ENCODE data around the gene OR52A1. TPM values are rescaled to one million over a fixed set of nuclear protein-coding genes. Genes with fewer than 3 reads are reported as not detected.

Gene OR52A1
- total and polyA plus RNA-seq, 2 of the 4 experiments (the other 2 are of a cell fraction): not detected

DNA sequence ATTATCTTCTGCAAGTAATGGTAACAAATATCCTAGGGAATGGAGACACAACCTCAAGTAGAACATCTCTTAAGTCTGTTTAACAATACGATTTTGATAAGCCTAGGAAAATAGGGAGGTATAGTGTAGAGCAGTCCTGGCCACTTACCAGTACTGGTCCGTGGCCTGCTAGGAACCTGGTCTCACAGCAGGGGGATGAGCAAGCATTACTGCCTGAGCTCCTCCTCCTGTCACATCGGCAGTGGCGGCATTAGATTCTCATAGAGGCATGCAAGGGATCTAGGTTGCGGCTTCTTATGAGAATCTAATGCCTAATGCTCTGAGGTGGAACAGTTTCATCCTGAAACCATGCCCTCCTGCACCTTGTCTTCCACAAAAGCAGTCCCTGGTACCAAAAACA is 41.5 kb upstream of the OR52A1 start:
- no peak overlapping the region for H3K4ac ChIP-seq (ENCODE audit: low read depth, low read length)
- no peak overlapping the region for H2BK20ac ChIP-seq (ENCODE audit: low read depth, low read length)
- WGBS, 2 experiments (ENCODE audit: extremely low coverage in 2 of 2, insufficient read length in 1 of 2): 68% methylated on average over 3 of the region's 5 CpGs; no CpG with 5 or more reads in 1 of the 2 experiments
- H2AK9ac ChIP-seq (replicated peaks; ENCODE audit: low read depth, low read length, poor library complexity): no peak overlapping the region
- no peak overlapping the region for H3K14ac ChIP-seq (replicated peaks; ENCODE audit: low read depth, low read length)
- no peaks in the 10 kb centered on the region for H3K36me3 ChIP-seq (ENCODE audit: control insufficient read depth, insufficient read depth, low read length)
- H3K9ac ChIP-seq (ENCODE audit: low read depth, low read length): no peak overlapping the region
- H2AFZ ChIP-seq (replicated peaks; ENCODE audit: low read length, poor library complexity): no peak overlapping the region
- ATAC-seq (ENCODE audit: low read depth) (no peak), DNase-seq (no peak)
- no peak overlapping the region for H4K91ac ChIP-seq (ENCODE audit: insufficient read depth, low read depth, low read length)
- no TSS peak for BruUV-seq (replicated peaks)
- H3K27me3 ChIP-seq (ENCODE audit: control insufficient read depth, insufficient read depth, low read length): no peaks in the 10 kb centered on the region
- H3K56ac ChIP-seq (ENCODE audit: extremely low read depth, insufficient read depth, low read length): no peak overlapping the region
- intact Hi-C loops (cut with micrococcal nuclease): no loop called here
- no peak overlapping the region for H4K5ac ChIP-seq (ENCODE audit: low read depth, low read length)
- in situ Hi-C loops (cut with MboI; ENCODE audit: low sequenced_read_pairs): no loop called here
- no peak overlapping the region for H3K27ac ChIP-seq (ENCODE audit: insufficient read depth, low read length)
- no peaks in the 10 kb centered on the region; the same call in 1 of the 2 replicates for H3K4me1 ChIP-seq (ENCODE audit: control insufficient read depth, insufficient read depth, low read length)
- POLR2A ChIA-PET (ENCODE audit: unreplicated experiment): no interaction called here
- no peak overlapping the region for H2BK5ac ChIP-seq (ENCODE audit: low read depth, low read length, poor library complexity, severe bottlenecking)
- no peaks in the 10 kb centered on the region for H4K20me1 ChIP-seq (ENCODE audit: insufficient read depth, low read length)
- H3K18ac ChIP-seq (ENCODE audit: low read depth, low read length): no peak overlapping the region
- H3K23ac ChIP-seq (ENCODE audit: low read depth, low read length): no peak overlapping the region
- no peak overlapping the region for H2AK5ac ChIP-seq (ENCODE audit: low read depth, low read length)
- no peak overlapping the region for H2BK120ac ChIP-seq (ENCODE audit: low read depth, low read length)
- H3K79me1 ChIP-seq (ENCODE audit: low read depth in 1 of 2, low read length in 2 of 2): no peaks in the 10 kb centered on the region
- H3K4me3 ChIP-seq (ENCODE audit: insufficient read depth, low read depth, low read length): no peak overlapping the region
- no peak overlapping the region for H2BK15ac ChIP-seq (ENCODE audit: low read depth, low read length)
- H3K4me2 ChIP-seq (ENCODE audit: low read depth, low read length): no peak overlapping the region
- no peaks in the 10 kb centered on the region for H3K9me1 ChIP-seq (ENCODE audit: insufficient read depth, low read length)
- CTCF ChIA-PET: no interaction called here
- no peaks in the 10 kb centered on the region for H3K9me3 ChIP-seq (ENCODE audit: control insufficient read depth, insufficient read depth, low read length)
- dilution Hi-C loops (cut with HindIII; ENCODE audit: low sequenced_read_pairs, unreplicated experiment): no loop called here
- H4K8ac ChIP-seq (ENCODE audit: low read depth in 2 of 2, low read length in 2 of 2): peak overlapping the region in 1 of 2 experiments; percentile 53; a peak in 1 of 4 replicates
- TF ChIP-seq SMC3 (IDR thresholded peaks at IDR 0.05; ENCODE audit: low read depth, low read length) (no peak), USF2 (IDR thresholded peaks at IDR 0.05; ENCODE audit: low read depth, low read length) (no peak), MAZ (IDR thresholded peaks at IDR 0.05; ENCODE audit: borderline replicate concordance, low read depth, low read length) (no peak), BHLHE40 (IDR thresholded peaks at IDR 0.05; ENCODE audit: low read depth, low read length) (no peak), RCOR1 (IDR thresholded peaks at IDR 0.05; ENCODE audit: insufficient replicate concordance, low read length) (no peak)
